Islet precursor cell (in vitro differentiated cells): ENCODE results near the gene RNF138.
"Not testable (repeated sequence)": the region's sequence is repeated elsewhere in the genome, so short reads cannot be mapped to it uniquely, and the experiment has no call there.

Experiments used
- DNase-seq: peaks from one replicate; pipeline ENCODE4 v3.0.0-alpha.2; 2018

The RNF138 gene

GRCh38 chr18:32096946-32097345, 5.3 kb downstream of the RNF138 start:
- DNase-seq = no peak

- no peak for DNase-seq
Measured at GRCh38 chr18:32104516-32104915, 12.8 kb downstream of the RNF138 start.

- no peak for DNase-seq
Measured at GRCh38 chr18:32110005-32110404, 18.3 kb downstream of the RNF138 start.

DNA sequence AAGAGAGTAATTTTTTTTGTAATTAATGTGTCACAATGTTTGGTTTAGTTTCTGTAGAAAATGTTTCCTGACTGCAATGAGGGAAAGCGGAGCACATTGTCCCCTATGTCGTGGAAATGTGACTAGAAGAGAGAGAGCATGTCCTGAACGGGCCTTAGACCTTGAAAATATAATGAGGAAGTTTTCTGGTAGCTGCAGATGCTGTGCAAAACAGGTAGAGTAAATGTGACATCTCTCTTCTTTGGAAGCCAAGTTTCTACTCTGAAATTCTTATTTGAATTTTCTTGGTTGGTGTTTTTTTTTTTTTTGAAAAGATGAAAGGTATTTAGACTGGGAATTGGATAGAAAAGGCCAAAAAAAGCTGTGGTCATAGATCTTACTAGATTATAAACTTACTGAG, 20.0 kb downstream of the RNF138 start:
- DNase-seq = no peak

- DNase-seq = no peak
Measured at GRCh38 chr18:32112826-32113225, 21.2 kb downstream of the RNF138 start.

DNA sequence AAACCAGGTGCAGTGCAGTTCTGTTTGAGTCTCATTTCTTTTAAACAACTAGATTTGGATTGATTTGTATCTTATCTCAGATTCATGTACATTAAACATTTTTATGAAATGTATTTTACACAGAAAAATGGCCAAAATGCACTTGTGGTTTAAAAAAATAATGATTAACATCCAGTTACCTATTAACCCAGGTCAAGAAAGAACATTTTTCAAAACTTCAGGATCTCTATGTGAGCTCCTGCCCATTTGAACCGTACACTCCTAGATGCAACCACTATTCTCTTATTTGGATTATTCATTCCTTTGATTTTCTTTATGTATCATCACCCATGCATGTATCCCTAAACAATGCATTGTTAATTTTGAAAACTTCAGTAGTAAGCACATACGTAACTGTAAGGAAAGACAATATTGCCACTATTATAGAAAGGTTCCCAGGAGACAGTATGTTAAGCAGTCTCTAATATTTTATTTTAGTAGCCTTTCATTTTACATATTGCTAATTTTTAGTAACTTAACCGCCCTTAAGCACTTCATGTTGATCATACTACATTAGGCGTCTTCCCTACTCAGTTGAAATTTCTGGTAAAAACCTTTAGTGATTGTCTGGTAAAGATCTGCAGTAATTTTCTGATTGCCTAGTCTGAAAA, 22.7 kb downstream of the RNF138 start:
- DNase-seq = no peak

DNA sequence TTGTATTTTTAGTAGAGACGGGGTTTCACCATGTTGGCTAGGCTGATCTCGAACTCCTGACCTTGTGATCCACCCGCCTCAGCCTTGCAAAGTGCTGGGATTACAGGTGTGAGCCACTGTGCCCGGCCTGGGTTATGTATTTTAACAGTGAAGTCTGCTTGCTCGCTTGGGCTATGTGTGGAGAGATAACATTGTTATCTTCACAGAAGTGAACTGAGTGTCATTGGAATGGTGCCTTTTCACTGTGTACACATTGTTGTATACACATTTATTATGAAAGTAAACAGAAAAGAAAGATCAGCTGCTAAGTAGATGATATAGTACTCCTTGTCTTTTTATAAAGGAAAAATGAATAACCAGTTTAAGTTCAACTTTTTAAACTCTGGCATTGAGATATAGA, 30.4 kb downstream of the RNF138 start:
- DNase-seq = no peak

DNA sequence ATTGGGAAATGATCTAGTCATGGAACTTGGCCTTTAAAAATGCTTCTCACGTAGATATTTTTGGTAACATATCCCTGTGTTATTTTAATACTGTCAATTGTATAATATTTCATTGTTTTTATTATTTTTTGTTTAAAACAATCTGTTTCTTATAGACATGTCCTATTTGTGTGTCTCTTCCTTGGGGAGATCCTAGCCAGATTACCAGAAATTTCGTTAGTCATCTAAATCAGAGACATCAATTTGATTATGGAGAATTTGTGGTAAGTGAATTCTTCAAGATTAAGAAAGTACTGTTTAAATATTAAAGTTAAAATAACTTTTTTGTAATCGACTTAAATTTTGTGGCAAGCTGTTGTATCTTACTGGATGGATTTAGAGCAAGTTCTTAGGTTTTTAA, 34.9 kb downstream of the RNF138 start:
- DNase-seq = no peak

- no peak for DNase-seq
Measured at GRCh38 chr18:32135625-32136024, 44.0 kb downstream of the RNF138 start.

GRCh38 chr18:32138332-32138982, 46.8 kb downstream of the RNF138 start:
- DNase-seq = no peak

DNA sequence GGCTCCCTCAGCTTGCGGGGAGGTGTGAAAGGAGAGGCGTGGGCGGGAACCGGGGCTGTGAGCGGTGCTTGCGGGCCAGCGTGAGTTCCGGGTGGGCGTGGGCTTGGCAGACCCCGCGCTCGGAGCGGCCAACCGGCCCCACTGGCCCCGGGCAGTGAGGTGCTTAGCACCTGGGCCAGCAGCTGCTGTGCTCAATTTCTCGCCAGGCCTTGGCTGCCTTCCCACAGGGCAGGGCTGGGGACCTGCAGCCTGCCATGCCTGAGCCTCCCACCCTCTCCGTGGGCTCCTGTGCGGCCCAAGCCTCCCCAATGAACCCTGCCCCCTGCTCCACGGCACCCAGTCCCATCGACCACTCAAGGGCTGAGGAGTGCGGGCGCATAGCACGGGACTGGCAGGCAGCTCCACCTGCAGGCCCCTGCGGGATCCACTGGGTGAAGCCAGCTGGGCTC, 48.2 kb downstream of the RNF138 start:
- no peak for DNase-seq

- no peak for DNase-seq
Measured at GRCh38 chr18:32148185-32148870, 56.7 kb downstream of the RNF138 start.

- DNase-seq = no peak
Measured at GRCh38 chr18:32152705-32153448, 61.2 kb downstream of the RNF138 start.

DNA sequence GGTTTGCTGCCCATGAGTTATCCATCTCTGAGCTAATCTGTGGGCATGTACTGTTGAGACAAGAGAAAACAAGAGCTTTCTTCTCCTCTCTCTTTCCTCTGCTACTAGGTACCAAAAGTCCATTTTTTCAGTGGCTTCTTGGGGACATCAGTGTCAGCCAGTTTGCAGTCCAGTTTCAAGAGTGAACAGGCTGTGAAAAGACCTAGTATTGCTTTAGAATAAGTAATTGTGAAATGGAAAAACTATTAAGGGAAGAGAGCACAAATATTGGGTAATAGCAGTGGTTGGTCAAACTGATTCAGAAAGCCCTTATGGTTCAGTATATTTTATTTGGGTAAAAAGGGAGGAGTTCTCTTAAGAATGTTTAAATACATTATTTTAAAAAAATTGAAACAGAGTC, 65.2 kb downstream of the RNF138 start:
- no peak for DNase-seq

- DNase-seq = no peak
Measured at GRCh38 chr18:32157580-32157979, 65.9 kb downstream of the RNF138 start.

DNA sequence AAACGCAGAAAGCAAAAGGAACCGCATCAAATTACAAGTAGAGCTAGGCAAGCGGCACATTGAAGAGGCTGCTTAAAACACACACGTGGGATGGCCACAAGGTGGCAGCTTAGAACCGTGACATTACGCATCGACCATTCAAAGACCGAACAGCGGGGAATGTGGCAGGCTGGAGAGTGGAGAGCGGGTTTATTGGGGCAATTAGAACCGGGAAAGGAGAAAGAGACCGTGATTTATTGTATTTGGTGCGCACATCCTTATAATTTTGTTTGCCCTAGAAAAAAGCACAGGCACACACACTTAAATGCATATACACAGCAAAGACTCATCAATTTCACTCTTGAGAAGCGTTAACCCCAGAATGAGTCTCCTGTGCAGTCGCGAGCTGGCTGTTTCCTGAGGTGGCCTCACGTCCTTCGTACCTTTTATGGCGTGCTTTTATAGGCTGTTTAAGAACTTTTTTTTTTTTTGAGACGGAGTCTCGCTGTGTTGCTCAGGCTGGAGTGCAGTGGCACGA, 66.5 kb downstream of the RNF138 start:
- peak; percentile 94 for DNase-seq

DNA sequence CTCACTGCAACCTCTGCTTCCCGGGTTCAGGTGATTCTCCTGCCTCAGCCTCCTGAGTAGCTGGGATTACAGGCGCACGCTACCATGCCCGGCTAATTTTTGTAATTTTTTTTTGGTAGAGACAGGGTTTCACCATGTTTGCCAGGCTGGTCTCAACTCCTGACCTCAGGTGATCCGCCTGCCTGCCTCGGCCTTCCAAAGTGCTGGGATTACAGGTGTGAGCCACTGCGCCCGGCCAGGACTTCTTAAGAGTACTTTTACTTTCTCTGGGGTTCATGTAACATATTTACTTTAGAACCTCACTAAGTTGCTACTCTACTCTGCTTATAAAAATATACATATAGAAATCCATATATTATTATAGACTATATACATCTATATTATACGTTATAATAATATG, 67.0 kb downstream of the RNF138 start:
- DNase-seq = not testable (repeated sequence)

DNA sequence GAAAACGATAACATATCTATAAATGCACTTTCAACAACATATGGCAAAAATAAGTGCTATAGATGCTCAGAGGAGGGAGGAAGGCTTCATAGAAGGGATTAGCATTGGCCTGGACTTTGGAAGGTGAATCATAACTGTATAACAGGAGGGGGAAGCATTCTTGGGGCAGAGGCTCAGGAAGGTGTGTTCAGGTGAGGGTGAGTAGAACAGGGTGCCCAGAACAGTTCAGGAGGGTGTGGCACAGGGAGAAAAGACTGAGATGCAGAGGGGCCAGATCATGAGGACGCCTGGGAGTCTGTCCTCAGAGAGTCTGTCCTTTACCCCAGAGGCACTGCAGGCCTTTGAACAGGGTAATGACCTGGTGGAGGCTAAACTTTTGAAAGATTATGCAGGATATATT, 68.9 kb downstream of the RNF138 start:
- DNase-seq = no peak

DNA sequence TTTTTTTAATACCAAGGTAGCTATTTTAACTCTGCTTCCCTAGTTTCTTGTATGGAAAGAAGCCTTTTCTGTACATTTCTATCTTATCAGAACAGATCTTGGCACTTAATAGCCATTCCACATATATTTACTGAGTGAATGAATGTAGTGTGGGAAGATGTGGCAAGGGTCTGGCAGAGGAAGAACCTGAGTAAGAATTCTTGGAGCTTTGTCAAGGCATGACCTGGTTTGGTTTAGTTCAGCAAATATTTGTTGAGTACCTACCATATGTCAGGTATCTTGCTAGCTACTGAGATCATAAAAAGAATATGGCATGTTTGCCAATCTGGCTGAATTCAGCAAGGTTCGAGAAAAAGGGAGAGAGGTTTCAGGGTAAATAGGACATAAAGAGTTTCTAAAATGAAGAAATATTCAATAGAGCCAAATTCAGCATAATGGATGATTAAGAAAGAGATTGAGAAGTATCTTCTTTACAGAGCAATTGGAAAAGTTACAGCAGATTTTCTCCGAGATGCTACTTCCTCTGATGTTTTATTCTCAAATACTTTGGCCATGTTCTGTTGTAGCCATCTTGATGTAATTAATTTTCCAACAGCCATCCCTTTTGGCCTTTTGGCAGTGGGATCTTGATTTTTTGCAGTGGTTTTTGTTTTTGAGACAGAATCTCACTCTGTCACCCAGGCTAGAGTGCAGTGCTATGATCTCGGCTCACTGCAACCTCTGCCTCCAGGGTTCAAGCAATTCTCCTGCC, 76.5 kb downstream of the RNF138 start:
- no peak for DNase-seq

DNA sequence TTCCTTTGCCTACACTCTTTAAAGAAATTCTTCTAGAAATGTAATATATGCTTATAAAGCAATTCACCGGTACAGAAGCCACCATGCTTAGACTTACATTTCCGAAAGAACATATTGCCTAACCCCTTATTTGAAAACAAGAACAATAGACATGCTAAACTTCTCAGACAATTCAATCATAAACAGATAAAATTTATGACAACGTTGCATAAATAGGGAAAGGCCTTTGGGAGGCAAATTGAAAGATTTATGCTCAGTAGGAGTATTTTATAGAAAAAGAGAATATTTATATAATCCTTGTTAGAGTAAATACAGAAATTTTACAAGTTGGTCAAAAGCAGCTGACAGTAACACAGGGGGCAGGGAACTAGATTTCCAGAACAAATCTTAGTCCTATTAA, 82.0 kb downstream of the RNF138 start:
- DNase-seq = no peak

DNA sequence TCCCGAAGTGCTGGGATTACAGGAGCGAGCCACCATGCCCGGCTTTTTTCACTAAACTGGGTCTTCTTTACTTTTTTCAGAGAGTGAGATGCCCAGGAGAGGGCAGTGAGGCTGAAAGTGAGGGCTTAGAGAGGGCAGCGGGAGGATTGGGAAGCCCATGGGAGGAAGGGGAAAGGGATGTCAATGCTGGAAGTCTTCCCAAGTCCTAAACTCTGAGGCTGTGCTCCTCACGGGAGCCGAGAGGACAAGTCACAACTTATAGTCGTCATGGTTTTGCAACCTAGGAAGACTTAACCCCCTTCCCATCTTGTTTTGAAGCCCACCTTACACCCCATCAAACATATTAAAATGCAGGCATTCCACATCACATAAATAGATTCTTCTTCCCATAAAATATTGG, 83.0 kb downstream of the RNF138 start:
- no peak for DNase-seq

GRCh38 chr18:32175265-32175664, 83.6 kb downstream of the RNF138 start:
- DNase-seq = no peak

GRCh38 chr18:32176745-32177144, 85.1 kb downstream of the RNF138 start:
- DNase-seq = not testable (repeated sequence)
